NB4 (cell line): ENCODE measurements around the gene THSD4.

ENCODE experiments used
- DNase-seq: peaks from one replicate; pipeline ENCODE4 v3.0.0; 2010; ENCODE audit warnings: low read depth
- H3K4me3 ChIP-seq: one replicate; pipeline ENCODE4 v1.5.1; 2011; ENCODE audit warnings: mild to moderate bottlenecking, low read depth, low read length, moderate library complexity
- MYC ChIP-seq: IDR thresholded peaks from 2 replicates; pipeline ENCODE4 v1.6.1; 2011; ENCODE audit warnings: low read depth, low read length
- POLR2A ChIP-seq: IDR thresholded peaks from 2 replicates; pipeline ENCODE4 v1.6.1; 2011; ENCODE audit warnings: mild to moderate bottlenecking; ENCODE audit not compliant: insufficient read length; ENCODE audit errors: extremely low read depth
- TF ChIP-seq, protein P1 (sequence below): IDR thresholded peaks from 2 replicates; pipeline ENCODE4 v1.6.1; 2011; ENCODE audit warnings: low read depth, low read length
- TF ChIP-seq, protein P2 (sequence below): IDR thresholded peaks from one replicate; pipeline ENCODE4 v1.5.1; 2012; ENCODE audit warnings: low read depth, low read length

THSD4 gene

DNA sequence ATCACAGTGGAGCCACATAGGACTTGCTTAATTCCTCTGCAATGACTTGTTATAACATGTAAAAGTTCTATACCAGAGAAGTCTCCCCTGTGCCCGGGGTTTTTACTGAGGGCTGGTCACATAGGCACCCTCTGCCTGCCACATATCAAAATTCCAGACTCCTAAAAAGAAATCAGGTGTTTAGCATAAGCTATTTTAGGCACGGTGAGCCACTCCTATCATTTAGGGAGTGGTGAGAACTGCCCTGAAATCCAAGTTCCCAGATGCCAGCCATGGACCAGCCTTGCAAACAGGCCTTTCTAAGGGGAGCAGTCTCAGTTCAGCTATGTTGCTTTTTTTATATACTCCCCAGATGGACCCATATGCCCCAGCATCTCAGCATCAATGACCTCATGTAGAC, 130.3 kb downstream of the THSD4 start:
- DNase-seq, result no peak
- TF ChIP-seq, protein P1, sequence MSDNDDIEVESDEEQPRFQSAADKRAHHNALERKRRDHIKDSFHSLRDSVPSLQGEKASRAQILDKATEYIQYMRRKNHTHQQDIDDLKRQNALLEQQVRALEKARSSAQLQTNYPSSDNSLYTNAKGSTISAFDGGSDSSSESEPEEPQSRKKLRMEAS, result no peak
- no peak for TF ChIP-seq POLR2A
- no peak for TF ChIP-seq MYC
- TF ChIP-seq, protein P2, sequence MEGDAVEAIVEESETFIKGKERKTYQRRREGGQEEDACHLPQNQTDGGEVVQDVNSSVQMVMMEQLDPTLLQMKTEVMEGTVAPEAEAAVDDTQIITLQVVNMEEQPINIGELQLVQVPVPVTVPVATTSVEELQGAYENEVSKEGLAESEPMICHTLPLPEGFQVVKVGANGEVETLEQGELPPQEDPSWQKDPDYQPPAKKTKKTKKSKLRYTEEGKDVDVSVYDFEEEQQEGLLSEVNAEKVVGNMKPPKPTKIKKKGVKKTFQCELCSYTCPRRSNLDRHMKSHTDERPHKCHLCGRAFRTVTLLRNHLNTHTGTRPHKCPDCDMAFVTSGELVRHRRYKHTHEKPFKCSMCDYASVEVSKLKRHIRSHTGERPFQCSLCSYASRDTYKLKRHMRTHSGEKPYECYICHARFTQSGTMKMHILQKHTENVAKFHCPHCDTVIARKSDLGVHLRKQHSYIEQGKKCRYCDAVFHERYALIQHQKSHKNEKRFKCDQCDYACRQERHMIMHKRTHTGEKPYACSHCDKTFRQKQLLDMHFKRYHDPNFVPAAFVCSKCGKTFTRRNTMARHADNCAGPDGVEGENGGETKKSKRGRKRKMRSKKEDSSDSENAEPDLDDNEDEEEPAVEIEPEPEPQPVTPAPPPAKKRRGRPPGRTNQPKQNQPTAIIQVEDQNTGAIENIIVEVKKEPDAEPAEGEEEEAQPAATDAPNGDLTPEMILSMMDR, result no peak
- H3K4me3 ChIP-seq, result no peak overlapping the region

DNA sequence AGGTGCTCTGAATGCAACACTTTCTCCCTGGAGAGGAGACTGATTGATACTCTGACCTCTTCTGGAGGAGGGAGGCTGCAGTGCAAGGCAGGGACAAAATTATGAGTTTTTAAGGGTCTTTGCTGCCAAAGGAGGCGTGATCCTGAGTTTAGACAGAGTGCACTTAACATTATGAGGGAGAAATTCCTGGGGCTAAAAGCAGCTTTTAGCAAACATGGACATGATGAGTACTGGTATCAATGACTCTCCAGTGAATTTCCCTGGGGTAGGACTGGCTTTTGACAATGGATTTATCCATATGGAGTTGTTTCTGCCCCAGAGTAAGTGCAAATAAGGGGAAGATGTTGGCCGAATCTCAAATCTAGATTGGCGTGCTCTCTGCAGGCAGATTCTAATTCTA, 133.1 kb downstream of the THSD4 start:
- TF ChIP-seq POLR2A, result no peak
- TF ChIP-seq, protein P2, result no peak
- TF ChIP-seq MYC, result no peak
- TF ChIP-seq, protein P1, result no peak
- no peak for DNase-seq
- H3K4me3 ChIP-seq, result no peak overlapping the region

DNA sequence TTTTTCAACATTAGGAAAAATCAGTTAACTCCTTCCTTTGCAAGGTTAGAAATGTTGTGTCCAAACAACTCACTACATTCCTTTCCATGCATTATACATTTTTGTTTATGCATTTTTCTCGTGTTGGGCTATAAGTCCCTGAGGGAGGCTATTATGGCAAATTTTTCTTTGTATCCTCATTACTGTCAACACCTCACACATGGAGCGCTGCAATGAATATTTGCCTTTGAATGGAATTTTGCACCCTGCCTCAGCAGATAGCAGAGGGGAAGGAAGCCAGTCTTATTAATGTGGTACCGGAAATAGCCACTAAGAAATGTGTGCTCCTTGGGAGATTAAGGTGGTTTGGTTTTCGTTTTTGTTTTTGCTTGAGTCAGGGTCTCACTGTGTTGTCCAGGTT, 134.7 kb downstream of the THSD4 start:
- H3K4me3 ChIP-seq, result no peak overlapping the region
- TF ChIP-seq MYC (no peak), POLR2A (no peak)
- TF ChIP-seq, protein P1, result no peak
- TF ChIP-seq, protein P2, result no peak
- no peak for DNase-seq

DNA sequence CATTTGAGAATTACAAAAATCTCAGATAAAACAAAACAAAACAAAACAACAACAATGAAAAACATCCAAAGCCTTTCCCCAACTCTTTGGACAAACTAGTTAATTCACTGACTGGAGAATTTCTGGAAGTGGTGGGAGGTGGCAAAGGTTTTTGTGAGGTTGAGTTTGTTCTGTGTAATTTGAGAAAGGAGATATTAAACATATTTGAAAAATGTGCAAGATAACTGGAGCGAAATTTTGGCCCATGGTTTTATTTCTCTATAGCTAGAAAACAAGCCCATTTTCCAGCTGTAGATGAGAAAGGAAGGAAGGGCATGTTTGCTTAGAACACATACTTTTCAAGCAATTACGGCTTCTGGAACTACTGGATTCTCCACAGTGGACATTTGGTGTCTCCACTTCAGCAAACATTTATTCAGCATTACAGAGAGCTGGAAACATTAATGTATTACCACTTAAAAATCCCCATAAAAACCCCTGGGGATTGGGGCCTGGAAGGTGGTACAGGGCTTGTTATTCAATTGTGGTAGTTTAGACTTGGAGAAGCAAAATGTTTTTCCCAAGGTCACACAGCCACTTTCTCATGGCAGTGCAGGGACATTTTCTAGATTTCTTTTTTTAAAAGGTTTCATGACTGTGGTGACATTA, 135.8 kb downstream of the THSD4 start:
- H3K4me3 ChIP-seq, result no peak overlapping the region
- no peak for DNase-seq
- TF ChIP-seq, protein P2, result no peak
- TF ChIP-seq MYC (no peak), POLR2A (no peak)
- TF ChIP-seq, protein P1, result no peak

DNA sequence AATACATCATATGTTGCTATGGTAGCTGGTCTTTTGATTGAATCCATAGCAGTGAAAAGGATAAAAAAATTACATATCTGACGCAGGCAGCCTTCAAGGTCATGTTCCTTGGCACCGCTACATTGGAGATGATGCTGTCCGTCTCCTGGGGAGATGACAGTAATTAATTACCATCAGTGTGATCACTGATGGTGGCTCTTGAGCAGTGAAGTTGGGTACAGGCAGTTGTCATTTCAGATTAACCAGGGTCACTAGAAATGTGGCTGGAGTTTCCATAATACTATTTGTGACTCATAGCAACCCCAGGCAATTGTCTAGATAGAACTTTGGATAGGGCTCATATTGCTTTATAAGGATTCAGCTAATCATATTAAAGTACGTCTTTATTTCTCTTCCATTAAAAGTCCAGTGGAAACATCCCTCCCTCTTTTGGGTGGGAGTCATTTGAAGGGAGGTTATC, 136.3 kb downstream of the THSD4 start:
- H3K4me3 ChIP-seq, result no peak overlapping the region
- no peak for DNase-seq
- TF ChIP-seq POLR2A (no peak), MYC (no peak)
- TF ChIP-seq, protein P2, result no peak
- TF ChIP-seq, protein P1, result no peak
